ENCODE measurements around the gene TMEM269.

GRCh38 chr1:42776502-42776901 lies 8.3 kb upstream of the TMEM269 start:
- TF ChIP-seq, protein P1, sequence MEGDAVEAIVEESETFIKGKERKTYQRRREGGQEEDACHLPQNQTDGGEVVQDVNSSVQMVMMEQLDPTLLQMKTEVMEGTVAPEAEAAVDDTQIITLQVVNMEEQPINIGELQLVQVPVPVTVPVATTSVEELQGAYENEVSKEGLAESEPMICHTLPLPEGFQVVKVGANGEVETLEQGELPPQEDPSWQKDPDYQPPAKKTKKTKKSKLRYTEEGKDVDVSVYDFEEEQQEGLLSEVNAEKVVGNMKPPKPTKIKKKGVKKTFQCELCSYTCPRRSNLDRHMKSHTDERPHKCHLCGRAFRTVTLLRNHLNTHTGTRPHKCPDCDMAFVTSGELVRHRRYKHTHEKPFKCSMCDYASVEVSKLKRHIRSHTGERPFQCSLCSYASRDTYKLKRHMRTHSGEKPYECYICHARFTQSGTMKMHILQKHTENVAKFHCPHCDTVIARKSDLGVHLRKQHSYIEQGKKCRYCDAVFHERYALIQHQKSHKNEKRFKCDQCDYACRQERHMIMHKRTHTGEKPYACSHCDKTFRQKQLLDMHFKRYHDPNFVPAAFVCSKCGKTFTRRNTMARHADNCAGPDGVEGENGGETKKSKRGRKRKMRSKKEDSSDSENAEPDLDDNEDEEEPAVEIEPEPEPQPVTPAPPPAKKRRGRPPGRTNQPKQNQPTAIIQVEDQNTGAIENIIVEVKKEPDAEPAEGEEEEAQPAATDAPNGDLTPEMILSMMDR (conservative IDR thresholded peaks at IDR 0.05; ENCODE audit: low read depth, low read length): no peak
- TF ChIP-seq EZH2 (IDR thresholded peaks at IDR 0.05; ENCODE audit: low read length, unreplicated experiment) (no peak), EZH2phosphoT487 (IDR thresholded peaks at IDR 0.05; ENCODE audit: borderline replicate concordance, low read length) (no peak)
